NOMO-1 treated with DMSO at 0.1 percent for 48 hours (cell line): ENCODE measurements around the gene PLSCR5.

Experiments
- DNase-seq: peaks from one replicate; lab custom pipeline; 2025; ENCODE audit not compliant: unreplicated experiment; lab: John Stamatoyannopoulos, UW

The PLSCR5 gene, protein sequence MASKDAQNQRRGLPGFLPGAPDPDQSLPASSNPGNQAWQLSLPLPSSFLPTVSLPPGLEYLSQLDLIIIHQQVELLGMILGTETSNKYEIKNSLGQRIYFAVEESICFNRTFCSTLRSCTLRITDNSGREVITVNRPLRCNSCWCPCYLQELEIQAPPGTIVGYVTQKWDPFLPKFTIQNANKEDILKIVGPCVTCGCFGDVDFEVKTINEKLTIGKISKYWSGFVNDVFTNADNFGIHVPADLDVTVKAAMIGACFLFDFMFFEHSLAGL

GRCh38 chr3:146605106-146605505 is at the start of gene PLSCR5:
Gene PLSCR5 (minus strand): TSS chr3:146605346. CDS start chr3:146605212, 134 bp downstream.
- no peak for DNase-seq

- DNase-seq, result no peak
Observed at GRCh38 chr3:146653978-146654377, 48.8 kb upstream of the PLSCR5 start.

- DNase-seq, result no peak
Observed at GRCh38 chr3:146650691-146651442, 45.7 kb upstream of the PLSCR5 start.

- peak; percentile 55 for DNase-seq
Observed at GRCh38 chr3:146646261-146646660, 41.1 kb upstream of the PLSCR5 start.

- peak; percentile 50 for DNase-seq
Observed at GRCh38 chr3:146640955-146641867, 36.1 kb upstream of the PLSCR5 start.

- no peak for DNase-seq
Observed at GRCh38 chr3:146640361-146640760, 35.2 kb upstream of the PLSCR5 start.

DNA sequence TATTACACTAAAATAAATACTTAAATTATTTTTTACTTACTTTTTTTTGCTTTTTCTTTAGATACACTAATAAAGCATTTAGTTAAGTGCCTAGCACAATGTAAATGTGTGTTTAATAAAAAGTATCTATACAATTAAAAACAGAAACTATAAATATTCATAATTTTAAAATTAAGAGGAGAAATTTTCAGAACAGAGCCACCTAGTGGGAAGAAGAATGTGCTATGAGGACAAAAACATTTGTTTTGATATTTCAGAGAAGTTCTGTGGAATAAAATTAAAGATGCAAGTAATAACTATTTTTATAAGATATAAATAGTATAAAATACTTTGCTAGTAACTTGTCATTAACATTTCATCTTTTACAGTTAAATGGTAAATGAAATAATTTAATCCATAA is 33.6 kb upstream of the PLSCR5 start:
- DNase-seq, result peak; percentile 2

DNA sequence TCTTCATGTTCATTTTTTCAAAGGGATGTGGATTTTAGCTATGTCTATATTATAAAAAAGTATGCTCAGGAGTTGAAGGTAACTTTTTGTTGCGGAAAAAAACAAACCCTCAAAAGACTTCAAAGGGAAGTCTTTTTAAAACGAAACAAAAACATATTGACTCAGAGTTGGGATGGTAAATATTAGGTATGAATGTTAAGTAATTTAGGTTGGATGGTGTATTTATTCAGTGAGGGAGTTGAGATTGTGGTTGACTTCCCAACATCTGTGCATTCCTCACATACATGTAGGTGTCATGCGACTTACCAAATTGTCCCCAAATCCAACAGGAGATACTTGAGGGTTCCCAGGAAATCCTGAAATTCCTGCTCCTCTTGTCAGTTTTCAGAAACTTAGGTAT is 32.7 kb upstream of the PLSCR5 start:
- no peak for DNase-seq

DNA sequence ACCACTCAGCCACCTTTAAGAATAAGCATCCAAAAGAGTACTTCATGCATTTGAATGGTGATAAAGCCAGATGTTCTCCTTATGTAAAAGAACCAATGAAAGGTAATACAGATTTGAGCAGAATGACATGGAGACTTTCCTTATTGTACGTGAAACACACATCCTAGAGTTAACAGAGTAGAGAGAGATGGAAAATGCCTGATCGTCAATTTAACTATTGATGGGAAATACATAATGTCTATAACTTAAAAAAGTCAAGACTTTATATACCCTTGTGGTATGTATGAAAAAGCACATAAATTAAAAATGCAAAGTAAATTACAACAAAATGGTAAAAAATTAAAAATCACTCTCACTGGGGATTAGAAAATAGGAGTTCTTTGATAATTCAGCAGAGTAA is 31.7 kb upstream of the PLSCR5 start:
- DNase-seq, result no peak

GRCh38 chr3:146634346-146634745 is 29.2 kb upstream of the PLSCR5 start:
- no peak for DNase-seq

- DNase-seq, result no peak
Observed at GRCh38 chr3:146628671-146629070, 23.5 kb upstream of the PLSCR5 start.

DNA sequence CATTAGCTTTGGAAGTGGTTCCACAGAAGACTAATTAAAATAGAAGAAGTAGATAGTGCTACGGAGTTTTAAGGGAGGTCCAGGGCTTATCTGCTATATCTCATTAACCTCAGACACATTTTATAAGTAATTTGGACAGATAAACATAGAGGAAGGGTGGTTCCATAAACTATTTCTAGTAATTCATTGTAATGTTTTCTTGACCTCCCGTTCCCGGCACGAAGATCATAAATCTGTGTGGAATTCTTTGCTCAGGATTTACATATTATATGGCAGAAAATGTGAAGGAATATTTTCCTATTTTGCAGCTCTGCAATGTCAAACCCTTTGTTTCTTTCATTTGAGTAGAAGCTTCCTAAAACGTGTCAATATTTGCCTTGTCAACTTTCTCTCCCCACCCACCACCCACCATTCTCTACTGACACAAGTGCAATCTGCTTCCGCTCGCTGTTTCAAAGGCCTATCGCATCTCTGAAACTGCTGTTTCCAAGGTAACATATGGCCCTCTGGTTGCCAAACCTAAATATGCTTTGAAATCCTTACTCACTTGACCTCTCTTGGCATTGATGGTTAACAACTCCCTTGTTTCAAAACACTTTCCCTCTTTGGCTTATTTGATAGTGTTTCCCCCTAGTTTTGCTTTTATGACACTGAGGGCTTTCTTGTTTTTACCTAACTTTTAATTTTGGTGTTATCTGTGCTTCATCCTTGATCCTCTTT is 21.4 kb upstream of the PLSCR5 start:
- no peak for DNase-seq

DNA sequence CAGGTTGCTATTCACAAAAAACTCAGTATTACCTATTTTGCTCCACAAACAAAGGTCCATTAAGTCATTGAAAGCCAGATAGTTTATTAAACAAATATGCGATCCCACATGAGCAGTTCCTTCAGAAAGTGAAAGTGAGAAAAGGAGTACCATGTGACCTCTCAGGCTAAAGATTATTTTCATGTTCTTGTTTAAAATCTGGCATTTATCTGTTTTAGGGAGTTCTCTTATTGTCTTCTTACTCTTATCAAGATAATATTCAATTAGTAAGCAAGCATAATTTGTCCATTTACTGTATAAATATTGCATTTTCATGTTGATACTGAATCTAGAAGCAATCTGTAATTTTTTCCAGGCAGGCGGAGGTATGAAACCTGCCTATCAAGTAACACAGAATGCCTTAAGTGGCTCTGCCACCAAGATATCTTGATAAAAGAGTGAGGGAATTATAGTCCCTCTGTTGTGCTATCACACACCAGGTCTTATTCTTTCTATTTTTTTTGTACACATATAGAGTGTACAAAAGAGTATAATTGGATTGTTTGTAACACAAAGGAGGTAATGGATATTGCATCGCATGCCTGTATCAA is 20.1 kb upstream of the PLSCR5 start:
- DNase-seq, result peak; percentile 39

DNA sequence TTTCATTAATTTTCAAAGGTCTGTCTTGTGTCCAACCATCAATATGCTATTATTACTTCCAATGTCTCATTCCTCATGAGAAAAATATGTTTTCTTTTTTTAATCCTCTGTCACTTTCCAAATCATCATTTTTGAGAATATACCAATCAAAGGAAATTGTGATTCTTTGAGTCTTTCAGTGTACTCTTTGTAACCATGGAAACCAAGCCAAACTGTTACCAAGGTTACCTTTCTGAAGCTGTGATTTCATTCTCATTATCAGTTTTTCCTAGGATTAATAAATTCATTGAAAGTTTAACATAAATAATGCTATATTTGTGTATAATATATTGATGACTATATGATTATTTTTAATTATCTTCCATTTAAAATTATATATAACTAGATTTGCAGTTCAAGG is 16.6 kb upstream of the PLSCR5 start:
- no peak for DNase-seq

DNA sequence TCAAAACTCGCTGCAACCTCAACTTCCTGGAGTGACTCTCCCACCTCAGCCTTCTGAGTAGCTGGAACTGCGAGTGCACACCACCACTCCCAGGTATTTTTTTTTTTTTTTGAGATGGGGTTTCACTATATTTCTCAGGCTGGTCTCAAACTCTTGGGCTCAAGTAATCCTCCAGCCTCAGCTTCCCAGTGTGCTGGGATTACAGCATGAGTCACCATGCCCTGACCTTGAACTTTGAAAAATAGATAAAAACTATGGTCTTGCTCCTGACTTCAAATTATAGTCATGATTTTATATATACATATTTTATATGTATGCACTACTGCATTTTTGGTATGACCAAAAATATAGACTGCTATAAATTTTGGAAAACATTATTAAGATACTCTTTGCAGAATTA is 6.9 kb upstream of the PLSCR5 start:
- DNase-seq, result no peak

GRCh38 chr3:146611096-146611495 is 6.0 kb upstream of the PLSCR5 start:
- DNase-seq, result no peak

GRCh38 chr3:146598535-146598934 is 6.6 kb downstream of the PLSCR5 start:
- no peak for DNase-seq

DNA sequence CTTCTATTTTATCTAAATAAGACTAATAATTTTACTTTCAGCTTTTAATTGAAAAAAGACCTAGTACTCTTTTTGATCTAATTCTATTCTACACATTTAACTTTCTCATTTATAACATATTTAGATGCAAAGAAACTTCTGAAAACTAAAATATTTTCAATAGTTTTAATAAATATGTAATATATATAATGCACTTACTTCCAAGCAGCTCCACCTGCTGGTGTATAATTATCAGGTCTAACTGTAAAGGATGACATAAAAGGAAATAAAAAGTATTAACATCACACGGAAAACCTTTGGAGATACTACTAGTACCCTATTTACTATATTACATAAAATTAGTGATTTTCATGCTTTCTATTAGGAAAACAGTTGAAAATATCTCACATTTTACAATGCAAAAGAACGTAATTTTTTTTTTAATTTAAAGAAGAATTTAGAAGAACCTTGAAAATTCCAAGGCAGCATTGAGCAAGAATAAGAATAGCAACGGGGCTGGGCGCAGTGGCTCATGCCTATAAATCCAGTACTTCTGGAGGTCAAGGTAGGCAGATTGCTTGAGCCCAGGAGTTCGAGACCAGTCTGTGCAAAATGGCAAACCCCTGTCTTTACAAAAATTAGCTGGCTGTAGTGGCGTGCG is 10.2 kb downstream of the PLSCR5 start:
- DNase-seq, result peak; percentile 34

GRCh38 chr3:146593776-146594175 is 11.4 kb downstream of the PLSCR5 start:
- no peak for DNase-seq

DNA sequence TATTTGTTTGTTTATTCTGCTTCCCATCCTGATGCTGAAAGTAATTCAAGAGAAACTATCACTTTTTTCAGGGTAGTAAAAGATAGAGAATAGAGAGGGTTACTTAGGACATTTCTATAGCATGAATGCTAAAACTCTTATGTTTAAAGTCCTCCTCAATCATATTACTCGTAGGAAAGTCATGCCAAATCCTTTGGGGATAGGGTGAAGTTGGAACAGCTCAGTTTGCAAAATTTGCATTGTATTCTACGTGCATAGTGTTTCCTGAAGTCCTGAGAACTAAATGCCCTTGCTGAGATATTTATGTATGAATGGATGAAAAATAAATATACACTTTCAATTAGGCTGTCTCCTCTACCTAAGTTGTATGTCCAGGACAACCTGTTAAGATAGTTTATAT is 14.6 kb downstream of the PLSCR5 start:
- no peak for DNase-seq
